IPS-NIHi7 (cell line): ENCODE results near the gene GGACT.
"Not testable (repeated sequence)": the region's sequence is repeated elsewhere in the genome, so short reads cannot be mapped to it uniquely, and the experiment has no call there.

Experiments
- DNase-seq: peaks from one replicate; pipeline ENCODE4 v3.0.0; 2012; ENCODE audit warnings: mixed read lengths; ENCODE audit errors: extremely low spot score

GGACT gene

GRCh38 chr13:100600915-100601314, 12.3 kb upstream of the GGACT start:
- no peak for DNase-seq

DNA sequence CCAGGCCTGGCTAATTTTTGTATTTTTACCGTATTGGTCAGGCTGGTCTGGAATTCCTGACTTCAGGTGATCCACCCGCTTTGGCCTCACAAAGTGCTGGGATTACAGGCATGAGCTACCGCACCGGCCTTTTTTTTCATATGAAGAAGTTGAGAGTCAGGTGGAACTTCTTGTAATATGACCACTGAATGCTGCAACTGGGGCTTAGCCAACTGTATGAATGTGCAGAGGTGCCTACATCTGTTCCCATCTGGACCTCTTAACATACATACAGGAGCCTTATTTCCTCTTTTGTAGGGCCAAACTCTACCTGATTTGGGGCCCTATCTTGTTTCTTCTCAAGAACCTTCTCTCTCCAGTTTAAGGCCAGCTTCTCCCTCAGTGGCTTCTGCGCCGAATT, 11.9 kb upstream of the GGACT start:
- no peak for DNase-seq

GRCh38 chr13:100597253-100597652, 8.7 kb upstream of the GGACT start:
- no peak for DNase-seq

DNA sequence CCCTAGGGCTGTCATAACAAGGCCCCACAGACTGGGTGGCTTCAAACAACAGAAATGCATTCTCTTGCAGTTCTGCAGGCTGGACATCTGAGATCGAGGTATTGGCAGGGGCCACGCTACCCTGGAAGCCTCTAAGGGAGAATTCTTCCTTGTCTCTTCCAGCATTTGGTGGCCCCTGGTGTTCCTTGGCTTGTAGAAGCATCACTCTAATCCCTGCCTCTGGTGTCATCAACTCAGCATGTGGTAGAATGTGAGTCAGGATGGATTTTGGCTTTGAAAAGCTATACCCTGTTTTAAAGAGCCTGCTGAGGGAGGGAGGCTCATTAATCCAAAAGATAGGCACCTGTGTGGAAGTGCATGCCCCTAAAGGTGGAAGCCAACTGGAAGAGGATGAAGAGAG, 7.9 kb upstream of the GGACT start:
- DNase-seq = no peak

GRCh38 chr13:100594731-100595130, 6.1 kb upstream of the GGACT start:
- DNase-seq = peak; percentile 37

DNA sequence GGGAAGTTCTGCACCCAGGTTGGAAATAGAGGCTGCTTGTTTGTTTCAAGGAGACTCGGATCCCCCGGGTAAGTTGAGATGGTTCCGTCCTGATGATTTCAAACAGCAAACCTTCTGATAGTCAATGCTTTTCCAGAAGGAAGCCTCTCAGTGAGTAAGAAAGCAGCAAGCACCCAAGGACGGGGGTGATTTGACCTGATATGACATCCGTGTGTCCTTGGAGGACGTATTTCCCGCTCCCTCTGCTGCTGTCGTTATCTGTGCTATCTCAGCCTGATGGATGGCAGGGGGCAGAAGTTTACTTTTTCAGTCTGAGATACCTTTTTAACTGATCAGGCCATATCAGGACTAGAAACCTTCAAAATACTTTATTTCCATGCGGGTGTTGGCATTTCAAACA, 5.7 kb upstream of the GGACT start:
- no peak for DNase-seq

GRCh38 chr13:100589178-100589725, 663 bp upstream of the GGACT start:
- no peak for DNase-seq

DNA sequence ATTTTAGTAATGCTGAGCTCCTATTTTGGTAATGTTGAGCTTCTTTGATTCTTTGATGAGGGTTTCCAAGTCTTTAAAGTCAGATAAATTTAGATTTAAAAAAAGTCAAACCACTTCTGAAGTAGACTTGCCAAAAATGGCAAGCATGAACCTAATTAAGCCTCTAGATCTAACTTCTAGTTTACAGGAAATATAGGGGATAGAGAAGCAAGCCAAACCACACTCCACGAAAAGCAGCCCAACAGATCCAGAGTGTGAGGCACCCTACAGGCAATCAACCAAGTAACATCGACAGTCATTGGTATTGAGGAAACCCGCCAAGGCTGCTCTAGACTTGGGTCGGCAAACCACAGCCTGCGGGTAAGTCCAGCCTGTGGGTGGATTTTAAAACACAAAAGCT, 3.7 kb downstream of the GGACT start:
- DNase-seq = no peak

DNA sequence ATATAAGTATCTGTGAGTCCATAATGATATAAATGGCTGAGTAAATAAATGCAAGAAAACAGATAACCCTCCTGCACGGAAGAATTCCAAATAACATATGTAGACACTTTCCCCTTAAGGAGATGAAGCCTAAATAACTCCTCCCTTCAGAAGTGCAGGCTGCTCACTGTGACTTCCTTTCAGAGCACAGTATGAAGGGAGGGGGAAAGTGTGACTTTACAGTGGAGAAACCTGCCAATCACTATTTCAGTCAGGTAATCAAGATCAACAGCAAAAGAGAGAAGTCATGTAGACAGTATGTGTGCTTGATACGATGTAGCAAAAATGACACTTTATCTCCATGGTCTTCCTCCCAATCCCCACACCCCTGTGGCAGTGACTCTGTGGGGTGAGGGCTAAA, 7.1 kb downstream of the GGACT start:
- DNase-seq = no peak

DNA sequence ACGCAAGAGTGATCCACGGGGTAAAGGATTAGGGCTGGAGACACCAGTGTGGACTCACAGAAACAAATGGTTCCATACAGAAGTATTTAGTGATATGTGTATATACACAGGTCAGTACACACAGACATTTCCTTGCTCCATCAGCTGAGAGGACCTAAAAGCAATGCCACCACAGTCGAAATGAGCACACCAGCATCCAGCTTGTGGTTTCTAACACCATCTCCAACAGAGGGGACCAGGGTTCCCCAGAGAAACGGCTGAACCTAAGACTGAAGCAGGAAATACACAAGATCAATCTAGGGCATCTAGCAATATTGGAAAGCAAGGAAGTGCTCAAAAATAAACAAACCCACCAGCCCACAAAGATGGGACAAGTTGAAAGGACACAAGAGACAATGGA, 7.6 kb downstream of the GGACT start:
- no peak for DNase-seq

DNA sequence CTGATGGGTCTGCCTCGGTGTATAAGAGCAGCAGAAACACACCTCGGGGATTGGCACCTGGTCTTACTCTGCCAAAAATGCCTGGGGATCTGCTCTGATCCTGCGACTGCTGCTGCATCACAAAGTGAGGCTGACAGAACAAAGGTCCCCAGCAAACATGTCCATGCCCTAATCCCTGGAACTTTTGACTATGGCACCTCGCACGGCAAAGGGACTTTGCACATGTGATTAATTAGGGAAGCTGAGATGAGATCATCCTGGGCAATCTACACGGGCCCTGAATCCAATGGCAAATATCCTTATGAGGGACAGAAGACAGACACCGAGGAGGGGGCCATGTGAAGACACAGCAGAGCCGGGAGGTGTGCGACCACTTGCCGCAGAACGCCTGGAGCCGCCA, 8.5 kb downstream of the GGACT start:
- DNase-seq = no peak

GRCh38 chr13:100577239-100577638, 11.3 kb downstream of the GGACT start:
- DNase-seq = not testable (repeated sequence)

GRCh38 chr13:100573121-100573520, 15.5 kb downstream of the GGACT start:
- DNase-seq = peak; percentile 83

DNA sequence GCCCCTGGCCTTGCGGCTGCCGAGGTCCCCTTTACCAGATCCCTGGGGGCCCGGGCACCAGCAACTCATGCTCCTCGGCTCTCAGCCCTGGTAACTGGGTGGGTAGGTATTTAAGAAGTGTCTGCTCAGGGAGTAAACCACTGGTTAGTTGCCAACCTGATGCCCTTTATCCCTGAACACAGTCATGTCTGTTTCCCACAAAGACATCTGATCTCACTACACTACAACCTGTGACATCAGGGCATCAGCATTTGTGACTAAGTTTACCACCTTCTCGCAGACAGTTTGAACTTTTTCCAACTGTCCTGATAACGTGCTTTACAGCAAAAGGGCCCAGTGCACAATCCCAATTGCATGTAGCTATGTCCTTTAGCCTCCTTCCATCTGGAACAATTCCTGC, 22.0 kb downstream of the GGACT start:
- no peak for DNase-seq

DNA sequence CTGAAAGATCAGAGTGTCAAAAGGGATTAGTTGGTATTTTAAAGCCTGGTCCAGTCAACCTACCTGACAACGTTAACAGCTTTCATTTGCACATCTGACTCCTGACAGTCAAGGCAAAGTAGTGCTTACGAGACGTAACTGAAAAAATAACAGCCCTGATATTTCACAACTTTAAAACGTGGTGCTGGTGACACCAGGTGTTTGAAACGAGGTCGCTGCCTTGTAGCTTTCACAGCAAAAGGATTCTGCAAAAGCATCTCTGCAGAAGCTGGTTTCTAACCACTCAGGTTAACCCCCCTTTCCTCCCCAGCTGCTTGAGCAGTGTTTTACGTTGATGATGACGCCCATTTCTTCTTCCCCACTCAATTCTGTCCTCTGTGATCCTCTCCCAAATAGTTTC, 23.3 kb downstream of the GGACT start:
- DNase-seq = no peak

DNA sequence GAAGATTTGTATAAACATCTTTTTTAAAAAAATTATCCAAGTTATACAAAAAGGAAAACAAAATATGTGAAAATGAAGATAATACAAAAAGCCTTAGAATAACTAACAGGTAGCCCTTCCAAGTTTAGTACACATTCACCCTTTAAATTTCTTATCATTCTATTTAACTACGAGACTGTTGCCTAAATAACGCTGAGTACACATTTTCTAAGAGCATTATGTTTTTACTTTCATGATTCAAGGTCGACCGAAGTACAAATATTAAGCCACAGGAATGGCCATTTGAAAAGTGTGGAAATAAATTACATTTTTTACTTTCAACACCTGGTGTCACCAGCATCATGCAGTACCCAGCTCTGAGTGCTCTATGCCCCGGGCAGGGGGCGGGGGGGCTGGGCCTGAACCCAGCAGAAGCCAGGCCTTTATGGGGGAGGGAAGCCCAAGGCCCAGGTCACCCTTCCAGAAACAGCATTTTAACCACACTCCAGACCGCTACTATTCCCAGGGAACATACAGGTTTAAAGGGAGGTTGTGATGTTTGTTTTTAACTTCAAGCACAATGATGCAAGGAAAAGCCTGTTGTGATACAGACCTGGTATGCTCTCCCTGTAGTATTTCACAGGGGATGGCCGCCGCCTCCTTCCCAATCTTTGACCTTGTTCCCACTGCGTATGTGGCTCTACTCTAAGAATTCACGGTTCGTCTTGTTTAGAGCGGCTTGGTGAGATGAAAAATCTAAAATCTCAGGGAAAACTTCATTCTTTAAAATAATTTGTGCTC, 24.0 kb downstream of the GGACT start:
- no peak for DNase-seq

DNA sequence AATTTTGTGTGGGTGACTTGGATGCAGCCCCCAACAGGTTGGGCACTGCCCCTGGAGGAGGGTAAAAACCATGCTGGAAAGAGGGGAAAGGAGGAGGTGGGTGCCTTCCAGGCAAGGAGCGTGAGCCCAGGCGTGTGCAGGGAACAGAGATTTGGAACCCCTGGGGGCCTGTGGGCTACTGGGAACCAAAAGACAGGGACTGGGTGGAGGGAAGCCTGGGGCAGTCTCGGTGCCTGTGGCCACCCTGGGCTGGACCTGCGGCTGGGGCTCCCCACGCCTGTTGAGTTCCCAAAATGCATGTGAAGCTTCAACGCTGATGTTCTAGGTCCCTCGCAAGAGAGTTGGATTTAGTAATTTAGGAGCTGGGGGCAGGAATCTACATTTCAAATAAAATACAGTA, 24.8 kb downstream of the GGACT start:
- DNase-seq = no peak

DNA sequence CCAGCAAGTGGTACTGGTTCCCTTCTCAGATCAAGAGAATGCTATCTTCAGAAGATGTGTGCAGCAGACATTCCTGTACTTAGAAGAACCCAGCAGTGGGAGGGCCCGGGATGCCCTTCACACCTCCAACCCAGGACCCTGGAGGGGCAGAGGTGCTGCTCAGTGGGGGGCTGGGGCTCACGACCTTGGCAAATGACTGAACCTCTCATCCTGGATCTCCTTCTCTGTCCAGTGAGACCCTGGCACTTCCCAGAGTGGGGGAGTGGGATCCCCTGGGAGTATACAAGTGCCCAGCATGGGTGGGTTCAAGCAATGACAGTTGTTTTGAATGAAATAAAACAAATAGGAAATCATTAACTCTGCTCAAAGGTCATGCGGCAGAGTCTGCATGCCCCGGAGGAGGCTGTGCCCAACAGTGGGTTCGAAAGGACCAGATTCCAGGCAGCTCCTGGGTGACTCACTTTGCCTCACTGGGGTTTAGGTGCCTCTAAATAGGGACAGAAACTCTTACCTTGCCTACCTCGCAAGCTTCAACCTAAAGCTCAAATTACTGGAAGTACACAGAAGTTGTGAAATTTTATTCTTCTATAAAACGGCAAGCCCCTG, 26.9 kb downstream of the GGACT start:
- no peak for DNase-seq

- DNase-seq = no peak
Observed at GRCh38 chr13:100561158-100561499, 27.5 kb downstream of the GGACT start.

DNA sequence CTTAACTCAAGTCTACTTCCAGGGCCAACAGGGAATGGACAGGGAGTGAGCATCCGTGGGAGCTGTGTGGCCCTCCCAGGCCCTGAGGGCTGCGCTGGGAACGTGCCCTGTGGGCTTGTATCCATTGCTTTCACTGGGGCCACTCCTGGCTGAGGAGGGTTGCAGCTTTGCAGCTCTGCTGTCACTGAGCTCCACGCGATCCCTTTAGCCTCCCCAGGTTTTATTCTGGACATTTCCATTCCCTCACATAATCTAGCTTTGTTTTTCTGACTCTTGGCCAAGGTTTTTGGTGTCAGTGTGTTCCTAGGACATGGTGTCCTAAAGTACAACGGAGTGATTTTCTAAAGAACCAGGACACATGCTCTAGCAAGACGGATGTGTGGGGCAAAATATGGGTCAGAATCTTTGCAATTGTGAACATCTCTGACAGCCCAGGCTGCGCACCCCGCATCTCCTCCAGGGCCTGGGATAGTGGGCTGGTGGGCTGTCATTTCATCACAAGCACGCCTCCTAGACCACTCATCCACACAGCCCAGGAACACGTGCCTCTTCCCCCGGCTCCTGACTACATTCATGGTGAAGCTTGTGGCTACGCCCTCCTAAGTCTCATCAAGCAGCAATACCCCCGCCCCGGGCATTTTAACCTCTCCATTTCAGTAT, 28.0 kb downstream of the GGACT start:
- no peak for DNase-seq

- no peak for DNase-seq
Observed at GRCh38 chr13:100559886-100560285, 28.7 kb downstream of the GGACT start.

DNA sequence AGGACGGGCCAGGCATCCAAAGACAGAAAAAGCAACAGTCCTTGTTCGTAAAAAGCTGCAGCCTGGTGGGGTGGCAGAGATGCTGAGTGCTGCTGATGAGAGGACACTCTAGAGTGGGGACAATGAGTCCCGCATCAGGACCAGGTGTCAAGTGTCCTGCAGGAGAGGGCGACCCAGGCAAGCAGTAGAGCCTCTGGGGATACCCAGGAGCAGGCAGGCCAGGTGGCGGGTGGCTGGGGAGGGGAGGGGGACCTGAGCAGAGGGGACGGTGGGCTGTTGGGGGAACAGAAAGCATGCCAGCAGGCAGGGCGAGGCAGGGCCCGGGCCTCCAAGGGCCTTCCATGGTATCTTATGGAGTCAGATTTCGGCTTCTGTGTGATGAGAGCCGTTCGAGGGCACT, 35.8 kb downstream of the GGACT start:
- DNase-seq = no peak

DNA sequence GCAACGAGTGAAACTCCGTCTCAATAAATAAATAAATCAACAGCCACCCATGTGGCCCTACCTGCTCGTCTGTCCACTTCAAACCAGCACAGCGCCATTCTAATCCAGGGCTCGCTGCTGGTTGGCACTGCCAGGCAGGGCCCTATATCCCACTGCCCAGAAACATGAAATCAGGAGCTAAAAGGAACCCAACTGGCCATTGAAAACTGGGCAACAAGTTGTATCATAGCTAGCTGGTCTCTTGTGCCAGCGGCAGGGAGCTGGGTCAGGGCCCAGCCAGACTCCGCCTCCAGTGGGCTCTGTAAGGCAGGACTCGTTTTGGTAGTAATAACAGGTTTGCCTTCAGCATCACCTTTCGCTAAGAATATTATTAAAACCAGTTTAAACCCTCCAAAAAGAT, 39.3 kb downstream of the GGACT start:
- no peak for DNase-seq
